GM15510 (cell line): Measurements from ENCODE around the gene PXT1.

Experiments used
- POLR2A ChIP-seq: IDR thresholded peaks from 3 replicates; pipeline ENCODE4 v1.6.1; 2011; ENCODE audit warnings: borderline replicate concordance; ENCODE audit not compliant: insufficient read length; ENCODE audit errors: extremely low read depth

Gene PXT1

GRCh38 chr6:36368921-36369865, 73.5 kb downstream of the PXT1 start:
- no peak for TF ChIP-seq POLR2A

GRCh38 chr6:36368421-36368820, 74.2 kb downstream of the PXT1 start:
- no peak for TF ChIP-seq POLR2A

- no peak for TF ChIP-seq POLR2A
Observed at GRCh38 chr6:36367743-36368142, 74.9 kb downstream of the PXT1 start.

GRCh38 chr6:36364669-36365479, 77.8 kb downstream of the PXT1 start:
- TF ChIP-seq POLR2A = no peak

GRCh38 chr6:36362551-36363370, 79.9 kb downstream of the PXT1 start:
- TF ChIP-seq POLR2A = no peak

- no peak for TF ChIP-seq POLR2A
Observed at GRCh38 chr6:36361071-36361470, 81.6 kb downstream of the PXT1 start.

- no peak for TF ChIP-seq POLR2A
Observed at GRCh38 chr6:36360241-36361054, 82.2 kb downstream of the PXT1 start.

GRCh38 chr6:36358226-36358915, 84.3 kb downstream of the PXT1 start:
- no peak for TF ChIP-seq POLR2A

GRCh38 chr6:36357872-36358225, 84.8 kb downstream of the PXT1 start:
- no peak for TF ChIP-seq POLR2A

GRCh38 chr6:36355819-36356218, 86.8 kb downstream of the PXT1 start:
- no peak for TF ChIP-seq POLR2A

GRCh38 chr6:36353411-36353915, 89.2 kb downstream of the PXT1 start:
- TF ChIP-seq POLR2A = no peak

GRCh38 chr6:36352477-36353157, 90.0 kb downstream of the PXT1 start:
- no peak for TF ChIP-seq POLR2A

GRCh38 chr6:36350681-36351571, 91.7 kb downstream of the PXT1 start:
- TF ChIP-seq POLR2A = no peak
